GM12891 (cell line): Measurements from ENCODE around the gene PLSCR2.
"Not testable (repeated sequence)": the region's sequence is repeated elsewhere in the genome, so short reads cannot be mapped to it uniquely, and the experiment has no call there.

Experiments
- DNase-seq: peaks from one replicate; pipeline ENCODE4 v3.0.0; 2011; ENCODE audit warnings: low spot score; ENCODE audit not compliant: insufficient read length
- FAIRE-seq: peaks from 2 replicates; lab custom pipeline; 2011; peaks lifted over from hg19 to GRCh38; lab: Jason Lieb, UNC
- PAX5 ChIP-seq: IDR thresholded peaks from 2 replicates; pipeline ENCODE4 v1.6.1; 2011; ENCODE audit warnings: low read length, moderate library complexity, mild to moderate bottlenecking; ENCODE audit not compliant: insufficient read depth, severe bottlenecking
- POLR2A ChIP-seq: IDR thresholded peaks from 2 replicates; pipeline ENCODE4 v1.6.1; 2011; ENCODE audit warnings: low read depth, low read length, control low read depth
- POLR2AphosphoS5 ChIP-seq: IDR thresholded peaks from 2 replicates; pipeline ENCODE4 v1.6.1; 2011; ENCODE audit warnings: low read depth, low read length, control low read depth
- POU2F2 ChIP-seq: IDR thresholded peaks from 2 replicates; pipeline ENCODE4 v1.6.1; 2011; ENCODE audit warnings: low read depth, mild to moderate bottlenecking, control low read depth, low read length, moderate library complexity
- SPI1 ChIP-seq: IDR thresholded peaks from 2 replicates; pipeline ENCODE4 v1.6.1; 2011; ENCODE audit warnings: low read depth, low read length, control low read depth
- TAF1 ChIP-seq: IDR thresholded peaks from 2 replicates; pipeline ENCODE4 v1.6.1; 2011; ENCODE audit warnings: low read depth, low read length, control low read depth

Gene PLSCR2

GRCh38 chr3:146466604-146467003, 2.8 kb downstream of the PLSCR2 start:
- DNase-seq (no peak), FAIRE-seq (no peak)
- no peak for TF ChIP-seq SPI1
- no peak for TF ChIP-seq PAX5
- TF ChIP-seq POLR2AphosphoS5 = no peak
- no peak for TF ChIP-seq POU2F2
- no peak for TF ChIP-seq TAF1
- TF ChIP-seq POLR2A = no peak

GRCh38 chr3:146465693-146466465, 3.5 kb downstream of the PLSCR2 start:
- TF ChIP-seq TAF1 = no peak
- TF ChIP-seq POU2F2 = no peak
- FAIRE-seq (no peak), DNase-seq (no peak)

GRCh38 chr3:146464783-146465182, 4.6 kb downstream of the PLSCR2 start:
- no peak for FAIRE-seq
- TF ChIP-seq PAX5 (no peak), SPI1 (no peak), POLR2A (no peak)
- no peak for DNase-seq

GRCh38 chr3:146464005-146464595, 5.3 kb downstream of the PLSCR2 start:
- TF ChIP-seq PAX5 (no peak), POLR2A (no peak), TAF1 (no peak), POLR2AphosphoS5 (no peak), SPI1 (no peak), POU2F2 (no peak)
- FAIRE-seq (no peak), DNase-seq (no peak)

- no peak for DNase-seq
- no peak for FAIRE-seq
- TF ChIP-seq POLR2A (no peak), PAX5 (no peak), SPI1 (no peak), TAF1 (no peak), POU2F2 (no peak), POLR2AphosphoS5 (no peak)
Observed at GRCh38 chr3:146454796-146455195, 14.6 kb downstream of the PLSCR2 start.

- no peak for FAIRE-seq
- no peak for DNase-seq
- TF ChIP-seq SPI1 = no peak
- no peak for TF ChIP-seq POLR2A
- TF ChIP-seq PAX5 = no peak
- TF ChIP-seq TAF1 = no peak
- no peak for TF ChIP-seq POU2F2
- no peak for TF ChIP-seq POLR2AphosphoS5
Observed at GRCh38 chr3:146449613-146450012, 19.7 kb downstream of the PLSCR2 start.

- DNase-seq (no peak), FAIRE-seq (no peak)
- TF ChIP-seq TAF1 (no peak), PAX5 (no peak), SPI1 (no peak), POLR2AphosphoS5 (no peak)
Observed at GRCh38 chr3:146449076-146449475, 20.3 kb downstream of the PLSCR2 start.

GRCh38 chr3:146446026-146446425, 23.3 kb downstream of the PLSCR2 start:
- TF ChIP-seq TAF1 (no peak), POLR2A (no peak), POU2F2 (no peak), SPI1 (no peak), POLR2AphosphoS5 (no peak), PAX5 (no peak)
- DNase-seq = no peak
- no peak for FAIRE-seq

- not testable (repeated sequence) for FAIRE-seq, DNase-seq
Observed at GRCh38 chr3:146440310-146440709, 29.1 kb downstream of the PLSCR2 start.

- TF ChIP-seq PAX5 (no peak), POLR2A (no peak), POLR2AphosphoS5 (no peak), TAF1 (no peak), SPI1 (no peak), POU2F2 (no peak)
- DNase-seq (no peak), FAIRE-seq (no peak)
Observed at GRCh38 chr3:146432066-146432465, 37.3 kb downstream of the PLSCR2 start.
